NCI-H226 (cell line): ENCODE results near the gene ATP13A1.

Experiments used
- DNase-seq: peaks from one replicate; pipeline ENCODE4 v3.0.0-alpha.2; 2015

Gene ATP13A1

GRCh38 chr19:19642506-19643157, 20.8 kb downstream of the ATP13A1 start:
- DNase-seq, result no peak

DNA sequence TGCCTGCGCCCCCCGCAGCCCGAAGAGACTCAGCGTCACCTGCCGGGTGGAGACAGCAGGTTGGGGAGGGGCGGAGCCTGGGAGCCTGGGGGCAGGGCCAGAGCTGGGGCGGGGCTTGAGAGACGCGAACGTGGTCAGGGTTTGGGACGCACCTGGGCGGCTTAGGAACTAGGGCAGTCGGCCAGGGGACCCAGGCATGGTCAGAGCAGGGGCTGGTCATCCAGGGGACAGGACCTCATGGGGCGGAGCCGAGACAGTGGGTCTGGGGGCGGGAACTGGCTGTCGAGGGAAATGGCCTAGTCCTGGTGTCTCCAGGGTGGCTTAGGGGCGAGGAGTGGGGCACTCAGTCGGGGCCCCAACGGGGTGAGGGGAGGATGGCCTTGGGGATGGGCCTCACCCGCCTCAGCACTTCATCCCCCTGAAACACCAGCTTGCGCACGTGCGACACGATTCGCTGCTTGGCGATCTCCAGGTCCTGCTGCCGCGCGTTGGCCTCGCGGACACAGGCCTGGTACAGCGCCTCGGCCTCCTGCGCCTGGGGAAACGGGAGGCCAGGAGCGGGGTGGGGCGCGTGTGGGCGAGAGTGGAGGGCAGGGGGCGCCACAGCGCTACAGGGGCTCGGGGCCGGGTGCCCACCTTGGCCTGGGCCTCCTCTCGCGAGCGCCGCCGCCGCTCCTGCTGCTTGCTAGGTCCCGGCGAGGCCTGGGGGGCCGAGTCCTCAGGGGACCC, 25.8 kb downstream of the ATP13A1 start:
- DNase-seq, result no peak

DNA sequence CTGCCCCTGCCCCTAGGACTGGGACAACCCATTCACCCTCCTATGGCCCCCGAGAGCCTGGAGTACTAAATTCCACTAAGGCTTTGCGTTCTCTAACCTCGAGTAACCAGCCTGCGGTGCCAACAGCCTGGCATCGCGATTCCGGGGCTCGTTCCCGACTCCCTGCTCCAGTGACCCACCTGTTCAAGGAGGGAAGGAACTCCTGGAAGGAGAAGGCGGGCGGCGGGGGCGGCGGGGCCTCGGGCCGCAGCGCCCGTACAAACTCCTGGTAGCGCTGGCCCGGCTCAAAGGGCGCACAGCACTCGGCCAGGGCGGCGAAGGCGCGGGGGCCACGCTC, 26.3 kb downstream of the ATP13A1 start:
- DNase-seq, result no peak

GRCh38 chr19:19636573-19637185, 26.8 kb downstream of the ATP13A1 start:
- no peak for DNase-seq

DNA sequence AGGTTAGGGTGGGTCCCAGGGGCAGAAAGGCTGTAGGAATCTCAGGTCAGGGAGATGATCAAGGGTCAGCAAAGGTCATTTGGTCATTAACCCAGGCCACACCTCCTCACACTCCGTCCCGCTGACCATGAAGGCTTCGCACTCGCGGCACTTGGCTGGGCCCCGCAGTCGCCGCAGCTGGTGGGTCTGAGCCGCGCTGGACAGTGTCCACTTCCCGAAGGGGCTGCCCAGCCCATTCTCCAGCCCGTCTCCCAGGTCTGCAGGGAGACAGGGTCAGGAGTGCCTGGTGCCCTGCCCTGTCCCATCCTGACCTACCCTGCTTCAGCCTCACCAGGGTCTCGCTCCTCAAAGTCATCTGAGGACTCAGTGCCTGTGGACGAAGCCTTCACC, 28.2 kb downstream of the ATP13A1 start:
- no peak for DNase-seq

DNA sequence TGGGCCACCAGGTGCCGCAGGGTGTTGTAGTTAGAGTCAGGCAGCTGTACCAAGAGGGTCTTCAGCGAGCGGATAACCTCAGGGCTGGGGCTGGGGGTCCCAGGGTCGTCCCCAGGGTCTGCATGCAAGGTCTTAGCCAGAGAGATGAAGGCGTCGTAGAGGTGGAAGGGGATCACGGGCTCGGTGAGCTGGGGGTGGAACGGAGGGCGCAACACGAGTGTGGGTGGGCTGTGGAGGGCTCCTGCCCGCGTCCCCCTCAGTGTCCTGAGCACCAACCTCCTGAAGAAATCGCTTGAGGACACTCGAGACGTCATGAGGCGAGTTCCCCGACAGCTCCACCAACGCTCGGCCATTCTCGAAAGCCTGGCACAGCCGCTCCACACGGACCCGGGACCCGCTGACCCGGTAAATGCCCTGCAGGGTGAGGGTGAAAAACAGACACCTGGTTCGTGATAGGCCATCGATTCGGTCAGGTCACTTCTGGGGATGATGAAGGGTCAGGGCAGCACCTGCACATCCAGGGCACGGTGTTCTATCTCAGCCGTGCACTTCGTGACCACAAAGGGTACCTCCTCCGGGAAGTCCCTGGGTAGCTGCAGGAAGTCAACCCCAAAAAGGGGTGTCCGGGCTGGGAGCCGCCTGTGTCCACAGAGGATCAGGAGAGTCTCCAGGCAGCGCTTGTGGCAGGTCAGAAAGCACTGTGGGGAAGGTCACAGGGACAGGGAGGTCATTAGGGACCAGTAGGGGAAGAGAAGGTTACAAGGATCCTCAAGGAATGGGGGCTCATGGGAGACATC, 28.8 kb downstream of the ATP13A1 start:
- no peak for DNase-seq

- DNase-seq, result no peak
Observed at GRCh38 chr19:19633711-19634515, 29.6 kb downstream of the ATP13A1 start.

DNA sequence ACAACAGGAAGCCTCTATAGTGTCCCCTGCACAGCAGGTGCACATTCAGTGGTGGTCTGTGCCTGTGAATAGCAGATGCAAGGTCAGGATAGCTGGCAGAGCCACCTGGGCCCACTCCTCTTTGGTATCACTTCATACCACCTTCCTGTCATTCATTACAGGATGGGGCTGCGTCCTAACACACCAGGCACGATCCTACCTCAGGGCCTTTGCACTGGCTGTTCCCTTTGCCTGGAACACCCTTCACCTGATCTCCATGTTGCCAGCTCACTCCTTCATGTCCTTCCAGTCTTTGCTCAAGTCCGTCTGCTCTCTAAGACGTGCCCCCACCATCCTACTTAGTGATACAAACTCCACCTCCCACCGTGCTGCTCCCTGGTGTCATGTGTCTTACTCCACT, 30.8 kb downstream of the ATP13A1 start:
- DNase-seq, result no peak

- no peak for DNase-seq
Observed at GRCh38 chr19:19631346-19631745, 32.1 kb downstream of the ATP13A1 start.

DNA sequence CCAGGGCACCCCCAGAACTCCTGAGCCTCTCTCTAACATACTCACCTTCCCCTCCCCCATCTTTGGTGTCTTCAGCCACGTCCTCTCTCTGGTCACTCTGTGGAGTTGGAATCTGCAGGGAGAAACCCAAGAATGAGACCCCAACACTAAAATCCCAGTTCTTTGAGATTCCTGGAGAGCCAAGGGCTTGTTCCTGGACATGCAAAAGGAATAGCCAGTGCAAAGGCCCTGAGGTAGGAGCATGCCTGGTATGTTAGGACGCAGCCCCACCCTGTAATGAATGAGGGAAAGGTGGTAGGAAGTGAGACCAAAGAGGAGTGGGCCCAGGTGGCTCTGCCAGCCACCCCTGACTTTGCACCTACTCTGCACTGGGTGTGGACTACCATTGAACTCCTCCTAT, 33.0 kb downstream of the ATP13A1 start:
- DNase-seq, result no peak

- no peak for DNase-seq
Observed at GRCh38 chr19:19630062-19630414, 33.4 kb downstream of the ATP13A1 start.

GRCh38 chr19:19628501-19629134, 34.9 kb downstream of the ATP13A1 start:
- peak; percentile 71 for DNase-seq

DNA sequence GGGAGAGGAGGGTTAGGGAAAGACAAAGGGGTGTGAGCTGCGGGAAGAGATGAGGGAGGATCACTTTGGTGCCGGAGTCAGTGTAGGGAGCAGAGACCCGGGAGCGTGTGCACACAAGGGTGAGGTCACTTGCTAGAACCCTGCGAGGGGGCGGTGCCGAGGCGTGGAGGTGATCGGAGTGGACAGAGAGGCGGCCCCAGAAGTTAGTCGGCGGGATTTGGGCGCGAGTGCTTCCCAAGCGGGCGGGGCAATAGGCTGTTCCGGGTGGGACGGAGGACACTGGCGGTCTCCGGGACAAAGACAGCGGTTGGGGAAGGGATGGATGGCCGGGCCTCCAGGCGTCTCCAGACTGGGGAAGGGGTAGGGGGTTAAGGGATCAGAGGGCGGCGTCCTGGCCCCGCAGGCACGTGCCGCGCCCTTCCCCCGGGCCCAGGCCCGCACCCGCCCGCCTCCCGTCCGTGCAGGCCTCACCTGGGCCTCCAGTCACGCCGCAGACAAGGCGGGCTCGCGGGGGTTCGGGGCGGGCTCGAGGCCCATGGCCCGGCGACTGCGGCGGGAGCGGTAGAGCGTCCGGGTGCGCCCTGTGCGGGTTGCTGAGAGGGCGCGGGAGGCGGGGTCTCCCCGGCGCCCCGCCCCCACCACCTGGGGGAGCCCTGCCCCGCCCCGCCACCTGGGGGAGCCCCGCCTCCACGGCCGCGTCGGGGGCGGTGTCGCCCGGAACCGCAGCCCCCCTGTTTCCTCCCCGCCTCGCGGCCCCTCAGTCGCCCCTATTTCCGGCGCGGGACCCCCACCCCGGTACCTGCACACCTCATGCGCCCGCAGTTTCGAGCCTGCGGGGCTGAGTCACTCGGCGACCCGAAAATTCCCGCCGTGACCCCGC, 35.6 kb downstream of the ATP13A1 start, which contains the start of gene LPAR2:
Gene LPAR2 (minus strand): TSS at position 600 of the 880 bp plus-strand sequence. CDS start 945 bp downstream, outside the sequence.
- DNase-seq, result peak; percentile 64

- DNase-seq, result no peak
Observed at GRCh38 chr19:19626516-19627472, 36.7 kb downstream of the ATP13A1 start.

DNA sequence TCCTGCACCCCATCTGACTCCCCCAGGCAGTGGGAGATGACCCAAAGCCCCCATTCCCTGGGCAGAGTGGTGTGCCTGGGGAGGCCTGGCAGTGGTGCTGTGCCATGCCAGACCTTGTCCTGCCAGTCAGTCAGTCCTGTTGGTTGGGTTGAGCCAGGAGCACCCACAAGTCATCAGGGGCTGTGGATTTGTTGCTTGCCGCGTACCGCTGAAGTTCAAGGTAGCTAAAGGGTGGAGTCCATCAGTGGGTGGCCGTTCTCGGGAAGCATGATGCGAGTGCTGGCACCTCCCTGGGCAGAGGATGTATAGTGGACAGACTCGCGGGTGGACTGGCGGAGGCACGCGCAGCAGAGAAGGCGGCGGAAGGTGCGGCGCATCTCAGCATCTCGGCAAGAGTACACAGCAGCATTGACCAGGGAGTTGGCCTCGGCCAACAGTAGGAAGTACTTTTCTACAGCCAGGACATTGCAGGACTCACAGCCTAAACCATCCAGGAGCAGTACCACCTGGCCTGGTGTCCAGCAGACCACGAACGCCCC, 39.4 kb downstream of the ATP13A1 start:
- DNase-seq, result no peak

DNA sequence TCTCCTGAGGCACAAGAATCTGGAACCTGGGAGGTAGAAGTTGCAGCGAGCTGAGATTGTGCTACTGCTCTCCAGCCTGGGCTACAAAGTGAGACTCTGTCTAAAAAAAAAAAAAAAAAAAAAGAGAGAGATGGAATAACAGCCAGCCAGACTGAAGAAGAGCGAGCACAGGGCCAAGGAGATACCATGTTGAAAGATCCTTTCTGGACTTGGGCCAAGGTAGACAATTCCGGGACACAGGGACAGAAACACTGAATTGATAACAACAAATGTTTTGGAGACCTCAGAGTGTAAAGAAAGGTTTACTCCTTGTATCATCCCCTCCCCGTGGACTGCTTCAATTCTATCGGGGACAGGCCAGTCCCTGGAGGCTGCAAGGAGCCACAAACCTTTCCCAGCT, 40.1 kb downstream of the ATP13A1 start:
- DNase-seq, result no peak

DNA sequence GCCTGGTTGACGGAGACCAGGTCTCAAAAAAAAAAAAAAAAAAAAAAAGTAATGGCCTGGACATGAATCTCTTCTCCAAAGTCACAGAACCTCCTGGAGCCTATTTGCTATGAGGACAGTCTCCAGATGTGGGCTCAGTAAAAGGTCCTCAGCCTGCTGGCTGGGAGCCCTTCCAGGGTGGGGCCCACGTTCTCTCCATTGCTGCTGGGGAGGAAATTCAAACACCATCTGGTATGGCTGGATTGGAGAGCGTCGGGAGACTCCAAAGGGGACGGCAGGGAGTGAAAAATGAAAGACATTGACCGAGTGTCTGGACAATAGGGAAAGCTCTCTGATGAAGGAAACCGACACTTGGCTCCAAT, 43.6 kb downstream of the ATP13A1 start:
- no peak for DNase-seq

DNA sequence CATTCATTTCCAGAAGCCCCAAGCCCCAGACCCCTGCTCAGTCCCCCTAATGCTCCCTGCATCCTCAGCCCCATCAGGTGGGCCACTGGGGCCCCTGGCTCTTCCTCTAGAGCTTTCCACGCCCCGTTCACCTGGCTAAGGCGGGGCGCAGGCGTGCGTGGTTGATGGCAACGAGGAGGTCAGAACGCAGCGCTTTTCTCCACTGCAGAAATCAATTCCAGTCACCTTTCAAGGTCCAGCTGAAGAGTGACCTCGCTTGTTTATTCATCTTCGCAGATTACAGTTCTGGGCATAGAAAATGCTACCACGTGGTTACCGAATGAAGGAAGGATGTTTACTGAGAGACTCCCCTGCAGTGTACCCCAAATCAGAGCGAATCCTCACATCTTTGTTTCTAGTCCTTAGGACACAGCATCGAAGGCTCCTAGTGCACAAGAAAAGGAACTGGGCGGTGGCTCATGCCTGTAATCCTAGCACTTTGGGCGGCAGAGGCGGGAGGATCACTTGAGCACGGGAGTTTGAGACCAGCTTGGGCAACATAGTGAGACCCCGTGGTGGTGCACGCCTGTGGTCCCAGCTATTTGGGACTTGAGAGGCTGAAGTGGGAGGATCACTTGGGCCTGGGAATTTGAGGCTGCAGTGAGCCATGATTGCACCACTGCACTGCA, 44.2 kb downstream of the ATP13A1 start:
- no peak for DNase-seq
